ENCODE measurements around the gene EMILIN2. TPM values are rescaled to one million over a fixed set of nuclear protein-coding genes. Genes with fewer than 3 reads are reported as not detected.
"Not testable (repeated sequence)": the region's sequence is repeated elsewhere in the genome, so short reads cannot be mapped to it uniquely, and the experiment has no call there.

Gene EMILIN2
- polyA plus RNA-seq, 1 donor (not counting 4 experiments of a cell fraction or from before 2014, with no cell fraction given): 0.07 TPM

- H4K20me1 ChIP-seq (ENCODE audit: control insufficient read depth, extremely low read depth, insufficient read depth, low read length): no peaks in the 10 kb centered on the region
- FAIRE-seq (no peak), DNase-seq (ENCODE audit: low read depth, low spot score) (no peak)
- dilution Hi-C loops (cut with MboI; ENCODE audit: extremely low pct_ligation_motif_present, low sequenced_read_pairs): no loop called here
- H3K4me1 ChIP-seq (ENCODE audit: control insufficient read depth, extremely low read depth, insufficient read depth, low read length): no peaks in the 10 kb centered on the region
- peaks cover 14% of the 10 kb centered on the region for H3K27me3 ChIP-seq (ENCODE audit: control insufficient read depth, extremely low read depth, insufficient read depth, low read length)
- H3K79me2 ChIP-seq (ENCODE audit: control insufficient read depth, insufficient read depth, low read length): no peaks in the 10 kb centered on the region
- H3K4me3 ChIP-seq (ENCODE audit: control insufficient read depth in 2 of 3, extremely low read depth in 1 of 3, insufficient read depth in 2 of 3, low read depth in 1 of 3, low read length in 3 of 3): no peak overlapping the region
- H2AFZ ChIP-seq (ENCODE audit: control insufficient read depth, low read length): no peak overlapping the region
- H3K4me2 ChIP-seq (ENCODE audit: control insufficient read depth, extremely low read depth, insufficient read depth, low read depth, low read length): no peak overlapping the region
- no peak overlapping the region for H3K9ac ChIP-seq (ENCODE audit: control insufficient read depth, extremely low read depth, insufficient read depth, low read length)
- H3K9me3 ChIP-seq (ENCODE audit: control insufficient read depth, low read depth, low read length): no peaks in the 10 kb centered on the region
- H3K27ac ChIP-seq (ENCODE audit: control insufficient read depth, insufficient read depth, low read length): no peak overlapping the region
- no peak for TF ChIP-seq CTCF (optimal IDR thresholded peaks at IDR 0.05 in 1 of 3, IDR thresholded peaks at IDR 0.05 in 1 of 3, conservative IDR thresholded peaks at IDR 0.05 in 1 of 3; ENCODE audit: extremely low read depth in 1 of 3, insufficient read depth in 2 of 3, low read length in 3 of 3)
- TF ChIP-seq EZH2 (IDR thresholded peaks at IDR 0.05; ENCODE audit: low read length): no peak
- H3K9me1 ChIP-seq (ENCODE audit: control insufficient read depth, extremely low read depth, insufficient read depth, low read length): no peaks in the 10 kb centered on the region
- H3K36me3 ChIP-seq (ENCODE audit: control insufficient read depth in 2 of 2, extremely low read depth in 1 of 2, insufficient read depth in 2 of 2, low read length in 2 of 2): no peaks in the 10 kb centered on the region
Observed at GRCh38 chr18:2856547-2857170, 9.9 kb downstream of the EMILIN2 start.

GRCh38 chr18:2857491-2858131 lies 10.8 kb downstream of the EMILIN2 start:
- no peaks in the 10 kb centered on the region for H3K36me3 ChIP-seq (ENCODE audit: control insufficient read depth in 2 of 2, extremely low read depth in 1 of 2, insufficient read depth in 2 of 2, low read length in 2 of 2)
- no peak overlapping the region for H3K4me2 ChIP-seq (ENCODE audit: control insufficient read depth, extremely low read depth, insufficient read depth, low read depth, low read length)
- no peak overlapping the region for H2AFZ ChIP-seq (ENCODE audit: control insufficient read depth, low read length)
- no peak overlapping the region for H3K4me3 ChIP-seq (ENCODE audit: control insufficient read depth in 2 of 3, extremely low read depth in 1 of 3, insufficient read depth in 2 of 3, low read depth in 1 of 3, low read length in 3 of 3)
- H3K4me1 ChIP-seq (ENCODE audit: control insufficient read depth, extremely low read depth, insufficient read depth, low read length): no peaks in the 10 kb centered on the region
- H3K27ac ChIP-seq (ENCODE audit: control insufficient read depth, insufficient read depth, low read length): no peak overlapping the region
- H3K27me3 ChIP-seq (ENCODE audit: control insufficient read depth, extremely low read depth, insufficient read depth, low read length): peaks cover 14% of the 10 kb centered on the region
- no peak overlapping the region for H3K9ac ChIP-seq (ENCODE audit: control insufficient read depth, extremely low read depth, insufficient read depth, low read length)
- H3K79me2 ChIP-seq (ENCODE audit: control insufficient read depth, insufficient read depth, low read length): no peaks in the 10 kb centered on the region
- FAIRE-seq: no peak
- TF ChIP-seq EZH2 (IDR thresholded peaks at IDR 0.05; ENCODE audit: low read length) (no peak), CTCF (optimal IDR thresholded peaks at IDR 0.05 in 1 of 3, IDR thresholded peaks at IDR 0.05 in 1 of 3, conservative IDR thresholded peaks at IDR 0.05 in 1 of 3; ENCODE audit: extremely low read depth in 1 of 3, insufficient read depth in 2 of 3, low read length in 3 of 3) (no peak)
- H3K9me3 ChIP-seq (ENCODE audit: control insufficient read depth, low read depth, low read length): no peaks in the 10 kb centered on the region
- dilution Hi-C loops (cut with MboI; ENCODE audit: extremely low pct_ligation_motif_present, low sequenced_read_pairs): no loop called here
- H4K20me1 ChIP-seq (ENCODE audit: control insufficient read depth, extremely low read depth, insufficient read depth, low read length): no peaks in the 10 kb centered on the region
- H3K9me1 ChIP-seq (ENCODE audit: control insufficient read depth, extremely low read depth, insufficient read depth, low read length): no peaks in the 10 kb centered on the region
- DNase-seq (ENCODE audit: low read depth, low spot score): no peak

GRCh38 chr18:2860397-2860796 lies 13.6 kb downstream of the EMILIN2 start:
- H3K9me1 ChIP-seq (ENCODE audit: control insufficient read depth, extremely low read depth, insufficient read depth, low read length); H3K9me3 ChIP-seq (ENCODE audit: control insufficient read depth, low read depth, low read length); H3K27me3 ChIP-seq (ENCODE audit: control insufficient read depth, extremely low read depth, insufficient read depth, low read length); H3K4me3 ChIP-seq (ENCODE audit: control insufficient read depth in 2 of 3, extremely low read depth in 1 of 3, insufficient read depth in 2 of 3, low read depth in 1 of 3, low read length in 3 of 3); H3K79me2 ChIP-seq (ENCODE audit: control insufficient read depth, insufficient read depth, low read length); H3K9ac ChIP-seq (ENCODE audit: control insufficient read depth, extremely low read depth, insufficient read depth, low read length); FAIRE-seq; H3K4me2 ChIP-seq (ENCODE audit: control insufficient read depth, extremely low read depth, insufficient read depth, low read depth, low read length); H3K36me3 ChIP-seq (ENCODE audit: control insufficient read depth in 2 of 2, extremely low read depth in 1 of 2, insufficient read depth in 2 of 2, low read length in 2 of 2); H3K4me1 ChIP-seq (ENCODE audit: control insufficient read depth, extremely low read depth, insufficient read depth, low read length); H2AFZ ChIP-seq (ENCODE audit: control insufficient read depth, low read length); DNase-seq (ENCODE audit: low read depth, low spot score); H3K27ac ChIP-seq (ENCODE audit: control insufficient read depth, insufficient read depth, low read length); dilution Hi-C loops (cut with MboI; ENCODE audit: extremely low pct_ligation_motif_present, low sequenced_read_pairs); H4K20me1 ChIP-seq (ENCODE audit: control insufficient read depth, extremely low read depth, insufficient read depth, low read length): not testable (repeated sequence)

GRCh38 chr18:2863997-2864396 lies 17.2 kb downstream of the EMILIN2 start:
- H3K79me2 ChIP-seq (ENCODE audit: control insufficient read depth, insufficient read depth, low read length); FAIRE-seq; DNase-seq (ENCODE audit: low read depth, low spot score); H3K27me3 ChIP-seq (ENCODE audit: control insufficient read depth, extremely low read depth, insufficient read depth, low read length); H3K27ac ChIP-seq (ENCODE audit: control insufficient read depth, insufficient read depth, low read length); H3K9me1 ChIP-seq (ENCODE audit: control insufficient read depth, extremely low read depth, insufficient read depth, low read length); H3K4me3 ChIP-seq (ENCODE audit: control insufficient read depth in 2 of 3, extremely low read depth in 1 of 3, insufficient read depth in 2 of 3, low read depth in 1 of 3, low read length in 3 of 3); H2AFZ ChIP-seq (ENCODE audit: control insufficient read depth, low read length); H3K4me1 ChIP-seq (ENCODE audit: control insufficient read depth, extremely low read depth, insufficient read depth, low read length); H3K9me3 ChIP-seq (ENCODE audit: control insufficient read depth, low read depth, low read length); dilution Hi-C loops (cut with MboI; ENCODE audit: extremely low pct_ligation_motif_present, low sequenced_read_pairs); H3K36me3 ChIP-seq (ENCODE audit: control insufficient read depth in 2 of 2, extremely low read depth in 1 of 2, insufficient read depth in 2 of 2, low read length in 2 of 2); H3K4me2 ChIP-seq (ENCODE audit: control insufficient read depth, extremely low read depth, insufficient read depth, low read depth, low read length); H3K9ac ChIP-seq (ENCODE audit: control insufficient read depth, extremely low read depth, insufficient read depth, low read length); H4K20me1 ChIP-seq (ENCODE audit: control insufficient read depth, extremely low read depth, insufficient read depth, low read length): not testable (repeated sequence)

Data from keratinocyte (primary cell).